Endothelial cell of umbilical vein (primary cell): Measurements from ENCODE around the gene PARP9. TPM values are rescaled to one million over a fixed set of nuclear protein-coding genes. Genes with fewer than 3 reads are reported as not detected.

Experiments
- BruUV-seq: library from RNA; stranded (reverse); fragments of 400-500 nt; replicated peaks from 2 replicates; lab custom pipeline; 2021; lab: Mats Ljungman, UMichigan
- CTCF ChIA-PET: fragments of 300-600, 350-600 bp; sonication (Branson Sonifier 250); formaldehyde crosslinking; loops from one replicate; lab custom pipeline; 2021; ENCODE audit warnings: antibody characterized with exemption, inconsistent platforms; lab: Charles Lee
- POLR2A ChIA-PET: fragments of 300-600, 350-600 bp; sonication (Branson Sonifier 250); formaldehyde crosslinking; loops from one replicate; lab custom pipeline; 2021; ENCODE audit warnings: antibody characterized with exemption, inconsistent platforms; lab: Charles Lee
- DNase-seq: peaks from one replicate; pipeline ENCODE4 v3.0.0-alpha.2; 2011; ENCODE audit warnings: low read depth, low spot score
- FAIRE-seq: peaks from 2 replicates; lab custom pipeline; 2011; peaks lifted over from hg19 to GRCh38; lab: Jason Lieb, UNC
- H2AFZ ChIP-seq: 2 replicates; pipeline ENCODE4 v1.6.0; 2012; ENCODE audit warnings: low read depth, low read length, control low read depth, inconsistent platforms
- H3K27ac ChIP-seq: 2 replicates; pipeline ENCODE4 v1.5.1; 2011; ENCODE audit warnings: low read depth, mild to moderate bottlenecking, control low read depth, low read length, moderate library complexity; ENCODE audit not compliant: insufficient read depth
- H3K27me3 ChIP-seq, 2 experiments: 2 replicates each; pipeline versions ENCODE4 v1.6.0 to v1.6.1; 2011; ENCODE audit warnings: low read length in 2 of 2, mixed read lengths in 1 of 2; ENCODE audit not compliant: control insufficient read depth in 2 of 2, insufficient read depth in 2 of 2
- H3K36me3 ChIP-seq, 2 experiments: 2 replicates in 1 of 2; 3 replicates in 1 of 2; pipeline ENCODE4 v1.5.1; 2011; ENCODE audit warnings: low read length in 2 of 2, mild to moderate bottlenecking in 1 of 2, moderate library complexity in 1 of 2; ENCODE audit not compliant: control insufficient read depth in 2 of 2, insufficient read depth in 2 of 2; ENCODE audit errors: extremely low read depth in 1 of 2
- H3K4me1 ChIP-seq: 3 replicates; pipeline ENCODE4 v1.5.1; 2011; ENCODE audit warnings: mild to moderate bottlenecking, low read length; ENCODE audit not compliant: control insufficient read depth, insufficient read depth; ENCODE audit errors: extremely low read depth
- H3K4me2 ChIP-seq: 2 replicates; pipeline ENCODE4 v1.6.1; 2011; ENCODE audit warnings: low read length, control low read depth, mixed read lengths; ENCODE audit not compliant: insufficient read depth
- H3K4me3 ChIP-seq, 3 experiments: fragments of 200-600 bp in 1 of 3; sonication (generic), shearing (Covaris generic) in 1 of 3; replicated peaks in 1 of 3; 2 replicates each; pipeline ENCODE4 v1.5.1; 2011 to 2016; ENCODE audit warnings: control low read depth in 3 of 3, low read length in 3 of 3, mild to moderate bottlenecking in 2 of 3, inconsistent platforms in 1 of 3, low read depth in 1 of 3, moderate library complexity in 1 of 3; ENCODE audit not compliant: insufficient read depth in 1 of 3
- H3K79me2 ChIP-seq: 2 replicates; pipeline ENCODE4 v1.6.0; 2012; ENCODE audit warnings: low read length, inconsistent platforms; ENCODE audit not compliant: control insufficient read depth, insufficient read depth
- H3K9ac ChIP-seq: replicated peaks from 2 replicates; pipeline ENCODE3; 2011; ENCODE audit warnings: low read length, control low read depth; ENCODE audit not compliant: insufficient read depth; ENCODE audit errors: extremely low read depth
- H3K9me1 ChIP-seq: replicated peaks from 3 replicates; pipeline ENCODE4 v1.6.0; 2011; ENCODE audit warnings: mild to moderate bottlenecking, low read length; ENCODE audit not compliant: control insufficient read depth, insufficient read depth; ENCODE audit errors: extremely low read depth
- H3K9me3 ChIP-seq: replicated peaks from 2 replicates; pipeline ENCODE4 v1.5.1; 2012; ENCODE audit warnings: low read length, inconsistent platforms; ENCODE audit not compliant: control insufficient read depth, insufficient read depth
- H4K20me1 ChIP-seq: replicated peaks from 2 replicates; pipeline ENCODE3; 2011; ENCODE audit warnings: mild to moderate bottlenecking, low read length; ENCODE audit not compliant: control insufficient read depth, insufficient read depth; ENCODE audit errors: extremely low read depth
- CTCF ChIP-seq, 2 donors: IDR thresholded peaks; 1 replicate in 1 of 2; 2 replicates in 1 of 2; pipeline ENCODE4 v1.5.1; 2011; ENCODE audit warnings: low read length in 2 of 2, mild to moderate bottlenecking in 2 of 2, moderate library complexity in 2 of 2, control low read depth in 1 of 2, inconsistent platforms in 1 of 2, low read depth in 1 of 2; ENCODE audit not compliant: insufficient read depth in 1 of 2; ENCODE audit errors: extremely low read depth in 1 of 2
- EZH2 ChIP-seq: IDR thresholded peaks from 2 replicates; pipeline ENCODE4 v1.6.1; 2012; ENCODE audit warnings: borderline replicate concordance, low read depth, mild to moderate bottlenecking, moderate library complexity, low read length, inconsistent platforms; ENCODE audit not compliant: severe bottlenecking
- FOS ChIP-seq: IDR thresholded peaks from 2 replicates; pipeline ENCODE4 v1.6.1; 2011; ENCODE audit warnings: mild to moderate bottlenecking, low read length, moderate library complexity, borderline replicate concordance; ENCODE audit not compliant: insufficient read depth
- GATA2 ChIP-seq: IDR thresholded peaks from 2 replicates; pipeline ENCODE4 v1.7.0; 2011; ENCODE audit warnings: low read depth, mild to moderate bottlenecking, moderate library complexity, mixed read lengths, low read length; ENCODE audit not compliant: insufficient read length, insufficient read depth
- JUN ChIP-seq: IDR thresholded peaks from 2 replicates; pipeline ENCODE4 v1.6.1; 2011; ENCODE audit warnings: borderline replicate concordance, low read depth; ENCODE audit not compliant: insufficient read length, insufficient read depth
- MAX ChIP-seq: IDR thresholded peaks from 2 replicates; pipeline ENCODE4 v1.6.1; 2011; ENCODE audit not compliant: insufficient read depth, insufficient read length
- MYC ChIP-seq: IDR thresholded peaks from one replicate; pipeline ENCODE4 v1.6.1; 2011; ENCODE audit warnings: mild to moderate bottlenecking, low read depth, low read length
- POLR2A ChIP-seq: IDR thresholded peaks from 2 replicates; pipeline ENCODE4 v1.6.1; 2012; ENCODE audit warnings: low read depth, mild to moderate bottlenecking, control low read depth, low read length
- POLR2AphosphoS5 ChIP-seq: IDR thresholded peaks from 2 replicates; pipeline ENCODE4 v1.6.1; 2012; ENCODE audit warnings: low read depth, mild to moderate bottlenecking, control low read depth, low read length, moderate library complexity; ENCODE audit not compliant: insufficient read depth
- dilution Hi-C: fragments of 300-500 bp; cut with MboI; formaldehyde crosslinking; loops from one replicate; pipeline ENCODE4 v1.15.0; 2019; ENCODE audit warnings: low sequenced_read_pairs; ENCODE audit not compliant: extremely low pct_ligation_motif_present
- intact Hi-C: fragments of 100-400 bp; cut with micrococcal nuclease; formaldehyde crosslinking; loops from one replicate; pipeline ENCODE4 v1.10.0; 2022
- polyA plus RNA-seq, 4 experiments: library from polyadenylated mRNA; depleted of rRNA in 3 of 4; stranded (reverse) in 3 of 4; unstranded in 1 of 4; fragments of >200 nt; gene quantifications; 2 replicates each; pipeline versions ENCODE4 v1.2.1 to v1.2.3, GENCODE V29; 2011 to 2012; ENCODE audit warnings: missing spikeins in 1 of 4
- total RNA-seq: library from RNA; stranded (reverse); gene quantifications from 2 replicates; pipeline ENCODE4 v1.2.3, GENCODE V29; 2021

PARP9 gene
- total and polyA plus RNA-seq, 2 donors (not counting 3 experiments of a cell fraction or from before 2014, with no cell fraction given), result 10.1 to 12.5 TPM

- Histone ChIP-seq H3K9me3 (no peaks in the 10 kb centered on the region), H3K9ac (no peak overlapping the region), H4K20me1 (peaks cover 15% of the 10 kb centered on the region), H3K4me2 (no peak overlapping the region), H3K4me3 (no peak overlapping the region), H3K36me3 (peaks cover 0 to 6% of the 10 kb centered on the region in 2 experiments), H3K27me3 (no peaks in the 10 kb centered on the region), H3K79me2 (peaks cover 84% of the 10 kb centered on the region), H2AFZ (no peak overlapping the region), H3K27ac (no peak overlapping the region), H3K4me1 (no peaks in the 10 kb centered on the region), H3K9me1 (no peaks in the 10 kb centered on the region)
- TF ChIP-seq MYC (no peak), MAX (no peak), JUN (no peak), CTCF (IDR thresholded peaks at IDR 0.05; ENCODE audit: extremely low read depth in 1 of 2, insufficient read depth in 1 of 2, low read depth in 1 of 2, low read length in 2 of 2) (no peak), EZH2 (no peak), FOS (no peak), POLR2AphosphoS5 (no peak), GATA2 (no peak), POLR2A (no peak)
- intact Hi-C loops, result no loop called here
- FAIRE-seq (no peak), DNase-seq (no peak)
- dilution Hi-C loops, result no loop called here
- CTCF ChIA-PET, result interaction anchor here (0.6 to 1.0 kb wide), 2 partner anchors 49 to 1106 kb away, joined by 3 read pairs; no protein-coding TSS in a partner anchor
- POLR2A ChIA-PET, result no interaction called here
- no TSS peak for BruUV-seq
Measured at GRCh38 chr3:122498152-122498551, 65.9 kb downstream of the PARP9 start.
